Measurements from ENCODE around the gene TRMT44.
A peak's percentile ranks its signal among the peaks of the same experiment; 100 is the strongest.

- peak in 1 of 4 experiments; percentile 34 for TF ChIP-seq CTCF (IDR thresholded peaks at IDR 0.05)
- TF ChIP-seq POLR2A (IDR thresholded peaks at IDR 0.05): no peak
- TF ChIP-seq POLR2AphosphoS5 (IDR thresholded peaks at IDR 0.05): peak; percentile 56
Measured at GRCh38 chr4:8393593-8394038, 47.0 kb upstream of the TRMT44 start.

Measured in prostate gland (tissue), 2 donors.